H1 (cell line): Measurements from ENCODE around the gene KLK8.

Source experiments
- ATF3 ChIP-seq: IDR thresholded peaks from 2 replicates; pipeline ENCODE4 v1.6.1; 2011; ENCODE audit warnings: low read depth, mild to moderate bottlenecking, low read length; ENCODE audit not compliant: insufficient read depth
- BACH1 ChIP-seq: IDR thresholded peaks from 2 replicates; pipeline ENCODE4 v1.6.1; 2012; ENCODE audit warnings: low read length, improper control_type of control experiment
- CEBPB ChIP-seq: IDR thresholded peaks from 2 replicates; pipeline ENCODE4 v1.6.1; 2012; ENCODE audit warnings: low read depth, low read length
- CTCF ChIP-seq, 3 experiments: IDR thresholded peaks; 1 replicate in 2 of 3; 2 replicates in 1 of 3; pipeline versions ENCODE4 v1.5.1 to v1.6.1; 2011; ENCODE audit warnings: low read length in 3 of 3, mild to moderate bottlenecking in 3 of 3, inconsistent platforms in 2 of 3, low read depth in 1 of 3, moderate library complexity in 1 of 3; ENCODE audit not compliant: insufficient read depth in 1 of 3; ENCODE audit errors: control extremely low read depth in 1 of 3
- E2F6 ChIP-seq: IDR thresholded peaks from 2 replicates; pipeline ENCODE4 v1.6.1; 2012; ENCODE audit warnings: inconsistent platforms
- JUND ChIP-seq: IDR thresholded peaks from 2 replicates; pipeline ENCODE4 v1.6.1; 2011; ENCODE audit warnings: mild to moderate bottlenecking, improper control_type of control experiment, low read length
- MAX ChIP-seq: IDR thresholded peaks from 2 replicates; pipeline ENCODE4 v1.6.1; 2012; ENCODE audit warnings: inconsistent platforms
- NRF1 ChIP-seq: IDR thresholded peaks from 2 replicates; pipeline ENCODE4 v1.6.1; 2011; ENCODE audit warnings: mild to moderate bottlenecking, low read depth, low read length, improper control_type of control experiment
- POLR2A ChIP-seq, 2 experiments: IDR thresholded peaks; 1 replicate in 1 of 2; 2 replicates in 1 of 2; pipeline ENCODE4 v1.6.1; 2011; ENCODE audit warnings: low read depth in 2 of 2, low read length in 2 of 2, mild to moderate bottlenecking in 2 of 2; ENCODE audit errors: control extremely low read depth in 1 of 2
- POLR2AphosphoS5 ChIP-seq: IDR thresholded peaks from 2 replicates; pipeline ENCODE4 v1.6.1; 2011; ENCODE audit warnings: low read depth, low read length
- RFX5 ChIP-seq: IDR thresholded peaks from 2 replicates; pipeline ENCODE4 v1.6.1; 2011; ENCODE audit warnings: low read depth, low read length, improper control_type of control experiment, borderline replicate concordance

DNA sequence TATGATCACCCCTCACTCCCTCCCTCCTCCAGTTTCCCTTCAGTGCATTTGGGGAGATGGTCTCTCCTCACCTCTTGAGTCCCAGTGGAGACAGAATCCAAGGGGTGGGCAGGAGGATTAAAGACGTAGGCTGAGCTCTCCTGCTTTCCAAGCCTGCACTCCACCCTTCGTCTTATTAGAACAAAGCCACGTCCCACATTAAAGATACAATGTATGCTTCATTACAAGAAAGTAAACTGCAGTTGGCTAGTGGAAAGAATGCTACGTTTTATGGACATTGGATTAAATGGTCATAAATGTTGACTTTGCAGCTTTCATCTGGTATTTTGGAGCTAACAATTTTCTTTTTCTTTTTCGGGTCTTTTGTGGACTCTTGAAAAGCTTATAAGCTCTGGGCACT, 26.5 kb upstream of the KLK8 start:
- TF ChIP-seq POLR2AphosphoS5, result no peak
- TF ChIP-seq CTCF (IDR thresholded peaks at IDR 0.05; ENCODE audit: control extremely low read depth in 1 of 3, insufficient read depth in 1 of 3, low read depth in 1 of 3, low read length in 3 of 3), result no peak
- no peak for TF ChIP-seq RFX5
- no peak for TF ChIP-seq CEBPB
- no peak for TF ChIP-seq POLR2A (IDR thresholded peaks at IDR 0.05; ENCODE audit: control extremely low read depth in 1 of 2, low read depth in 2 of 2, low read length in 2 of 2)
- TF ChIP-seq BACH1, result no peak
- no peak for TF ChIP-seq ATF3
- TF ChIP-seq JUND, result no peak
- TF ChIP-seq MAX, result no peak
- no peak for TF ChIP-seq NRF1
- TF ChIP-seq E2F6, result no peak
